ENCODE measurements around the gene IFIT5.

DNA sequence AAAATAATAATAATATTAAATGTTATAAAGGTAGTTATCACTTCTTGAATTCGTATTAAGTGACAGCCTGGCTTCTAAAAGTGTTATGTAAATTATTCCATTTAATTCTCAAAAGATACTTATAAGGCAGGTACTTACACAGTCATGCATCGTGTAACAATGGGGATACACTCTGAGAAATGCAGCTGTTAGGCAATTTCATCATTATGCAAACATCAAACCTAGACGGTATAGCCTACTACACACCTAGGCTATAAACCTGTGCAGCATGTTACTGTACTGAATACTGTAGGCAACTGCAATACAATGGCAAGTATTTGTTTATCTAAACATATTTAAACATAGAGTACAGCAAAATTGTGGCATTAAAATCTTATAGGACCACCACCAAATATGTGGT is 20.5 kb upstream of the IFIT5 start:
- TF ChIP-seq, protein P1, sequence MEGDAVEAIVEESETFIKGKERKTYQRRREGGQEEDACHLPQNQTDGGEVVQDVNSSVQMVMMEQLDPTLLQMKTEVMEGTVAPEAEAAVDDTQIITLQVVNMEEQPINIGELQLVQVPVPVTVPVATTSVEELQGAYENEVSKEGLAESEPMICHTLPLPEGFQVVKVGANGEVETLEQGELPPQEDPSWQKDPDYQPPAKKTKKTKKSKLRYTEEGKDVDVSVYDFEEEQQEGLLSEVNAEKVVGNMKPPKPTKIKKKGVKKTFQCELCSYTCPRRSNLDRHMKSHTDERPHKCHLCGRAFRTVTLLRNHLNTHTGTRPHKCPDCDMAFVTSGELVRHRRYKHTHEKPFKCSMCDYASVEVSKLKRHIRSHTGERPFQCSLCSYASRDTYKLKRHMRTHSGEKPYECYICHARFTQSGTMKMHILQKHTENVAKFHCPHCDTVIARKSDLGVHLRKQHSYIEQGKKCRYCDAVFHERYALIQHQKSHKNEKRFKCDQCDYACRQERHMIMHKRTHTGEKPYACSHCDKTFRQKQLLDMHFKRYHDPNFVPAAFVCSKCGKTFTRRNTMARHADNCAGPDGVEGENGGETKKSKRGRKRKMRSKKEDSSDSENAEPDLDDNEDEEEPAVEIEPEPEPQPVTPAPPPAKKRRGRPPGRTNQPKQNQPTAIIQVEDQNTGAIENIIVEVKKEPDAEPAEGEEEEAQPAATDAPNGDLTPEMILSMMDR (IDR thresholded peaks at IDR 0.05 in 8 of 11, conservative IDR thresholded peaks at IDR 0.05 in 3 of 11): no peak
- TF ChIP-seq POLR2A (IDR thresholded peaks at IDR 0.05): no peak
